ENCODE measurements around the gene ITGA2B.
"Not testable (repeated sequence)": the region's sequence is repeated elsewhere in the genome, so short reads cannot be mapped to it uniquely, and the experiment has no call there.

Gene ITGA2B

DNA sequence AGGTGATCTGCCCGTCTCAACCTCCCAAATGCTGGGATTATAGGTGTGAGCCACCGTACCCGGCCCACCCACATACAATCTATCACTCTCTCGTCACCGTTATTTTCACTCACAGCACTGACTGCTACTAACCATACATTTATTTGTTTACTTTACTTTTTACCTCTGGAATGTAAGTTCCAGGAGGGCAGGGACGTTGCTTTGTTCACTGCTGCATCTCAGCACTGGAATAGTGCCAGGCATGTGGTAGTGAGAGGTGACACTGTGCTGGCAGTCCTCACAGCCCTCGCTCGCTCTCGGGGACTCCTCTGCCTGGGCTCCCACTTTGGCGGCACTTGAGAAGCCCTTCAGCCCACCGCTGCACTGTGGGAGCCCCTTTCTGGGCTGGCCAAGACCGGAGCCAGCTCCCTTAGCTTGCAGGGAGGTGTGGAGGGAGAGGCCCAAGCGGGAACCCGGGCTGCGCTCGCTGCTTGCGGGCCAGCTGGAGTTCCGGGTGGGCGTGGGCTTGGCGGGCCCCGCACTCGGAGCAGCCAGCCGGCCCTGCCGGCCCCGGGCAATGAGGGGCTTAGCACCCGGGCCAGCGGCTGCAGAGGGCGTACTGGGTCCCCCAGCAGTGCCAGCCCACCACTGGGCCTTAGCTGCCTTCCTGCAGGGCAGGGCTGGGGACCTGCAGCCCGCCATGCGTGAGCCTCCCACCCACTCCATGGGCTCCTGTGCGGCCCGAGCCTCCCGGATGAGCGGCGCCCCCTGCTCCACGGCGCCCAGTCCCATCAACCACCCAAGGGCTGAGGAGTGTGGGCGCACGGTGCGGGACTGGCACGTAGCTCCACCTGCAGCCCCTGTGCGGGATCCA is 20.8 kb downstream of the ITGA2B start:
- DNase-seq = not testable (repeated sequence)

DNA sequence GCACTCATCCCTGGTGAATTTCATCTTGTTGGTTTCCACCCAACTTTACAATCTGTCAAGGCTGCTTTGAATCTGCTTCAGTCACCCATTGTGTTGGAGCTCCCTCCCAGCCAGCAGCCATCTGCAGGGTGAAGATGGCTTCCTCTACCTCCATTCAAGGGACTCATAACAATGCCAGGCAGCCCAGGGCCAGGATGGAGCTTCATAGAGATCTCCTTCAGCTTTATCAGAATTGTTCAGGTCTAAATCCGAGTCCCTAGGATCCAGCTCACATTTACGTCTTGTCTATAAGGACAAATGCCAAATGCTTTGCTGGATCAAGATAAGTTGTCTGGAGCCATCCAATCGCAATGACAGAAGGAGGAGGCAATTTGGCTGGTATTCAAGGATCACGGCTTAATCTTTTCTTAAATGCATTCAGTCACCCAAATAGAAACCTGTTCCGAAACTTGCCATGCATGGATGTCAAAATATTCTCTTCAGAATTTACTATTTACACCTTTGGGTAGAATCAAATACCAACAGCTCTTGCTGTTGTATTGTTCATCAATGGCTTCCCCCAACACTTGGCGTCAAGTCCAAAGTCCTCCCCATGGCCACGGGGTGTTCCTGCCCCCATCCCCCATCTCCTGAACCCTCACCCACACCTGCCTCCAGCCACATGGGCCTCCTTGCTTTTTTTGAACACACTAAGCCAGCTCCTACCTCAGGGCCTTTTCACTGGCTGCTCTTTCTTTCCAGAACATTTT is 22.0 kb downstream of the ITGA2B start:
- no peak for DNase-seq

DNA sequence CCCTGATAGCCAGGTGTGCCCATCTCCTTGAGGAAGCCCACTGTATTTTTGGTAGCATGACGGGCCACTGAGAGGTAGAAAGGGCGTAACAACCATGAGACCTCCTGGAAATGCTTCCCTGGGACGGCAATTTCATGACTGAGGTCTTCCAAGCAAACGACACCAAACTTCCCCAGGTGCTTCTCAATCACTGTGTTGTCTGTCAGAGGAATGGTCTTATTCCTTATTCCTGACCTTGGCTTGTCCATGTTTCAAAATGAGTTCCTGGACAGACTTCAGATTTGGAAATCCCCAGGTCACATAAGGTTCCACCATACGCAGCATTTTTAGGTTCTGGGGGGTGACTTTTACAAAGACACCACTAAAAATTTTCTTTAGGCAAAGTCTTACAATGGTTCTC is 24.4 kb downstream of the ITGA2B start:
- DNase-seq = not testable (repeated sequence)

DNA sequence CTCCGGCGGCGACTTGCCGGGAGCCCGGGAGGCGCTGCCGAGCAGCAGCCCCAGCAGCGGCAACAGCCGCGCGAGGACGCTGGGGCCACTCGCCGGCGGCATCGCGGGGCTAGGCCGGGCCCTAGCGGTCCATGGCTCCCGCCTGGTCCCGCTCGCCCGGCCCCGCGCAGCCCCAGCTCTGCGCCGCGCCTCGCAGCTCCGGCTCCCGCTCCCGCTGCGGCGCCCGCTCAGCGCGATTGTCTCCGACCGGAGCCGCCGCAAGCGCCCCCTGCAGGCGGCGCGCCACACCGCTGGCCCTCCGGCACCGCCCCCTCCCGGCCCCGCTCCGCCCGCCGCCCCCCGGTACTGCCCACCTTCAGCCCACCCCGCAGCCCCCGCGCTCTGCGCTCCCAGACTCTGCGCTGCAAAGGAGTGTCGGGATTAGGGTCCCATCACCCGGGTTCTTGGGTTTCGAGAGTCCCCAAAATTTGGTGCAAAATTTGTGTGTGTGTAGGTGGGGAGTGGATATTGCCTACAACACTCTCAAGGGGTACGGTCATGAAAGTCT is 25.8 kb downstream of the ITGA2B start, which contains the start of gene FAM171A2:
FAM171A2 (minus strand) TSS at position 241 of the 547 bp plus-strand sequence; CDS start at position 102, 139 bp downstream.
- DNase-seq = peak; percentile 72

DNA sequence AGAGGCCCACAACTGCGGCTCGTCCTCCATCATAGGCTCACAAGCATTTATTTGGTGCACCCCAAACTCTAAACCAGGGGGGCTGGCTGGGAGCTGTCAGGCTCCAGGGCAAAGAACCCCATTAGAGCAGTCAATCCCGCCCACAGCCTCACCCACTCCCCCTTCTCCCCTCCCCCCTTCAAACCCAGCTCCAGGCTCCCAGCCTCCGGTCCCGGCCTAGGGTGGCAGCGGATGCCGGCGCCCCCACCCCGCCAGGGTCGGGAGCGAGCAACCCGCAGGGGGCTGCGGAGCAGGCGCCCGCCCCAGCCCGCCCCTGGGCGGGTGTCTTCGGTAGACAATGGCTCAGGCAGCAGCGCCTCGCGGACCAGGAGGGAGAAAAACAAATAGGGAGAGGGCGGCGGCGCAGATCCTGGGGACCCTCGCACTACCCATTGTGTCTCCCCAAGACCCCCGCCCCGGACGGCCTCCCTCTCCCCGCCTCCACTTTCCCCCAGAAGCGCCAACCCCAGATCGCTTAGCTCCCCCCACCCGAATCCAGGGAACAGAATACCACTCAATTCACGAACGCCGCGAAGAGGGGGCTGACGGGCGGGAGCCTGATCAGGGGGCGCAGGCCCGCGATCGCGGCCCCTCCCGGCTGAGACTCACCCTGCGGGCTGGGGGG is 26.4 kb downstream of the ITGA2B start:
- no peak for DNase-seq

DNA sequence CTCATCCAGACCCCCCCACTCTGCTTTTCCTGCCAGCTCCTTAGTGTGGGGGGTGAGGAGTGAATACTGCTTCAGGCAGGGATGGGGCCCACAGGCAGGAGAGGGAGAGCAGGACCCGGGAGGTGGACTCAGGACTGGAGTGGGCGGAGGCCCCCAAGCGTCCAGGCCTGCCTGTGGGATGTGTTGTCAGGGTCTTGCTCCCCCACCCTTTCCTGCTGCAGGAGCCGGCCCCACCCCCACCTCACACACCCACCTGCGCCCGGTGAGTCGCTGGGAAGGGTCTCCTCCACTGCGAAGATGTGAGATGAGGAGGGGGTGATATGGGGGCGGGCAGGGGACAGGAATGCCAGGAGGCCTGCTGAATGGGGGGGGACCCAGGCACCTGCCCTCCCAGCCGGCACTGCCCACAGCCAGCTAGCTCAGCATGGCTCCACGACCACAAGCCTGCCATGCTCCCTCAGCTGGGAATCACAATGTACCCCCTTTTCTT is 26.9 kb downstream of the ITGA2B start:
- DNase-seq = no peak

DNA sequence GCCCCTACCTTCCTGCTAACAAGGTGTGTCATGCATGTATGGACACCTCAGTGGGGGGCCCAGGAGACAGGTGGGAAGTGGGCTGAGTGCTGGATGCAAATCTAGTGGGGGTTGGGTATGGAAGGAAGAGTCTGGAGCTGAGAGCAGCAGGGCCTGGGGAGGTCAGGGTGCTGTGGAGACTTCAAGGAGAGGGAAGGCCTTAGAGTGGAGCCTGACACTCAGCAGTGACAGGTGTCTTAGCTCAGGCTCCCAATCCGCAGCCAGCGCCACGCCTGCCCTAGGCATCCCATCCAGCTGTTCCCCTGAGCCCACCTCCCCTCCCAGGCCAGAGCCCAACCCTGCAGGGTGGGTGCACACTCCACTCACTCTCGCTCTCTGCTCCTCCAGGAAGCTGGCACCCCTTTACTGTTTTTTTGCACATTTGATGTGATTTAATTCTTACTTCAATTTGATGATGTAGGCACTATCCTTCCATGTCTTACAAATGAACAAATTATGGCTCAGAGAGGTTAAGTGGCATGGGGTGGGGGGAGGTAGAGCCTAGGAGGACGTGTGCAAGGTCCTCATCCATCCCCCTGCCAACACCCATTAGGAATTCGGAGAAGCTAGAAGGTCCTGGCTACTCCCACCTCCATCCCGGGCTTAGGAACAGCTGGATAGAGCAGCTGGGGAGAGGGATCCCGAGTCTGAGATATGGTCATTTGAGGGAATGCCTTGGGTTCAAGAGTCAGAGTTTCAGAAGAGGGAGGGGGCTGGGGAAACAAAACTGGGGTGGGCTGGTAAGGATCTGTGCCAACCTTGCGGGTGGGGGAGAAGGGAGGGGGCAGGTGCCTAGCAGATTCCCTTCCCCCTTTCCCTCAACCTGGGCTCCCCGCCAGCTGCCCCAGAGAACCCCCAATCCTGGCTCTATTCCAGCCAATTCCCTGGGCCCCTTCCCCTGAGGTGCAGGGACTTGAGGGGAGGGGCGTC is 27.9 kb downstream of the ITGA2B start:
- DNase-seq = no peak

DNA sequence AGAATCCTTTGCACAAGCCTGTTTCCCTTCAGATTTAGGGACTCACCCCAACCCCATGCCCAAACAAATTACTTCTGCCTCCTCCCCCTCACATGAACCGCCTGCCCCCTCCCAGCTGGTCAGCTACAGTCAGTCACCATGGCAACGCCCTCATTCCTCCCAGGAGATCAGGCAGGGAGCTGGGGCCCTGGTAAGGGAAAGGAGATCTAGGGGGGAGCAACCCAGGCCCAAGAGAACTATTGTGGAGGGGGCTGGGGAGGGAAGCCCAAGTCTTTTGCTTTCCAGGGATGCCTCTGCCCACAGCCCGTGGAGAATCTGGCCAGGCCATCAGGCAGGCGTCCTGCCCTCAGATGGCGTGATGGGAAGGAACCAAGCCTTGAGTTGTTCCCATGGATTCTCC is 28.6 kb downstream of the ITGA2B start:
- no peak for DNase-seq

DNA sequence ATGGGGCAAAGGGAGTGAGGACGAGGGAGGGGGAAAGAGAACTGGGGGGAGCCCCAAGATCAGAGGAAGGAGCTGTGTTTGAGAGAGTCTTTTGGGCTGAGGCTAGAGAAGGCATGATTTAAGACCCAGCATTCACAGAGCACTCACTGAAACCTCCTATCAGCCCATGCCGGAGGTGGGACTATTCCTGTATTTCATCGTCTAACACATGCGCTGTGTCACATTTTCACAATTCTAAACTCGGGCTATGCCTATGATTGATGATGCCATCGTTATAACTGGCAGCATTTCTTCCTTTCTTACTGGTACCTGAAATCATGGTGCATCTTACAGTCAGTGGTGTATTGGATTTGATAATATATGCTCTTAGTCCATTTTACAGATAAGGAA is 29.3 kb downstream of the ITGA2B start:
- no peak for DNase-seq

DNA sequence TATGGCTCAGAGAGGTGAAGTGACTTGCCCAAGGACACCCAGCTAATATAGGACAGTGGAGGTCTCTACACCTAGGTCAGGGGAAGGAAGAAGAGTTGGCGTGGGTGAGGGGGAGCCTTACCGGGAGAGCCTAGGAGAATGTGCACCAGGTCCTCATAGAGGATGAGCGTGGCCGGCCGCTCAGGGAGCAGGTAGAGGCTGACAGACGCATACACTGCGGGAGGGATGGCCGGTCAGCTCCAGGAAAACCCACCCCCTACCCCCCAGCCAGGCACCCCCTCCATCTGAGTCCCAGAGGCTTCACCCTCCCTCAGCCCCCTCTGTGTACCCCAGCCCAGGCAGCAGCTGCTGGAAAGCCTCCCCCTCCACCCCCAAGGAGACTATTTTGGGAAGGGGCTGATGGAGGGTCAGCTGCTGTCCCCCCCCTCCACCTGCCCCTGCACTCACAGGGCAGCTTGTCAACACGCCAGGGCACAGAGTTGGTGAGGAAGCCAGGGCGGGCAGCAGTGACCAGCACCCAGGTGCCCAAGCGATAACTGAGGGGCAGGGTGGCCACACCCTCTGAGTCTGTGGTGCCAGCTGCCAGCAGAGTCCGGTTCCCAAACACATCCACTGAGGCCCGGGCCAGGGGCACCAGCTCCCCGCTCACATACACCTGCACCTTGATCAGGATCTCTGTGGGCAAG is 29.8 kb downstream of the ITGA2B start:
- DNase-seq = no peak

DNA sequence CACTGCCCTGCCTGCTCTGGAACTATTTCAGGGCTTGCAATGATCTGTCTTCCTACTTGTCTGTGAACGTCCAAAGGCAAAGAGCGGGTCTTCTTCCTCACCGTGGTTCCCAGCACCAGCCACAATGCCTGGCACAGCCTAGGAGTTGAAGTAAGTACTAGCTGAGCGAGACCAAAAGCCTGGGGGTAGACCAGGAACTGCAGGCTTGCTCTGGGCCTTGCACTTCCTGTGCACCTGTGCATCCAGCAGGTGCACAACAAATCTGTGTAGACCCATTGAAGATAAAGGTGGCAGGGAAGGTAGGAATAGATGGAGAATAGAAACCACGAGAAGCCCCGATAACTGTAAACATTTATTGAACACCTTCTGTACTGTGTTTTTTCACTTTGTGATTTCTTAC is 30.4 kb downstream of the ITGA2B start:
- no peak for DNase-seq

DNA sequence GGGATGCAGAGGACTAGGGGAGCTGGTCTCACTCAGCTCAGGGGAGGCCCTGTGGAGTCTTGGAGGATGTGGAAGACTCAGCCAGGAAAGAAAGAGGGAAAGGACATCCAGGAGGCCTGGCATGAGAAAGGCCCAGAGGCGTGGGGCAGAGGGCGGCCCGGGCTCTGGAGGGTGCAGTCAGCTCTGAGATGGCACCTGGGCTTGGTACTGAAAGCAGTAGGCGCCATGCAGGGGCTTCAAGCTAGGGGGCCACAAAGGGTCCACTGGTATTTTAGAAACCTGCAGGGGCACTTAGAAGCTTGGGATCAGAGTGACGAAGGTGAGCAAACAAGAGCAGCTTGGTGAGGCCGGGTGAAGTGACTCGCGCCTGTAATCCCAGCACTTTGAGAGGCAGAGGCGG is 31.4 kb downstream of the ITGA2B start:
- no peak for DNase-seq

DNA sequence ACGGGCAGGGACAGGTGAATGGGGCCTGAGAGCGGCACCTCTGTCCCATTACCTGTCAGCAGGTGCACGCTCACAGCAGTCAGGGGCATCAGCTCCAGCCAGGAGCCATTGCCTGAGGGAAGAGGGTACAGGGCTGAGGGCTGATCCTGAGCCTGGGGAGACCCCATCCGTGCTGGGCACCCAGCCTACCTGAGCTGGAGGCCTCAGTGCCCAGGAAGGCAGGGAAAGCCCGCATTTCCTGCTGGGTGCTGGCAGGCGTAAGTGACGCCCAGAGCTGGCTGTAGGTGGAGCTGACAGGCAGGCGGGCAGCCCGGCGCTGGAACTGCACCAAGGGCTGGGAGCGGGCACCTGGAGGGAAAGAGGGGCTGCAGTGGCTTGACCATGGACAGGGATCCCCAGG is 33.2 kb downstream of the ITGA2B start:
- no peak for DNase-seq

DNA sequence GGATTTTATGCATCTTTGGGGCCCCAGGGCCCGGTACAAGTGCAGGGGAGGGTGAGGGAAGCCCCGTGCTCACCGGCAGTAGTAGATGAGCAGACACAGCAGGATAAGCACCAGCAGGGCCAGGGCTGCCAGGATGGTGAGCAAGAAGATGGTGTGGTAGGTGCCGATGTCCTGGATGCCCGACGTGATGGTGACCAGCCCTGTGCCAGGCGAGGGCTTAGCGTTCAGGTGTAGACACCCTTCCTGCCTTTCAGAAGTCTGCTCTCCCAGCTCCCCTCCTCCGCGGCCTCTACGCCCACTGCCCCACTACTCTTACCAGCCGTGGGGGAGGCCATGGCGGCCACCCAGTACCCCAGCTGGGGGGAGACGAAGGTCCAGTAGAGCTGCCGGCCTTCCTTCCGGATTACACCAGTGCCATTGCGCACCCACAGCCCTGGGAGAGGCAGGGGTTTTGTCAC is 33.8 kb downstream of the ITGA2B start:
- no peak for DNase-seq

DNA sequence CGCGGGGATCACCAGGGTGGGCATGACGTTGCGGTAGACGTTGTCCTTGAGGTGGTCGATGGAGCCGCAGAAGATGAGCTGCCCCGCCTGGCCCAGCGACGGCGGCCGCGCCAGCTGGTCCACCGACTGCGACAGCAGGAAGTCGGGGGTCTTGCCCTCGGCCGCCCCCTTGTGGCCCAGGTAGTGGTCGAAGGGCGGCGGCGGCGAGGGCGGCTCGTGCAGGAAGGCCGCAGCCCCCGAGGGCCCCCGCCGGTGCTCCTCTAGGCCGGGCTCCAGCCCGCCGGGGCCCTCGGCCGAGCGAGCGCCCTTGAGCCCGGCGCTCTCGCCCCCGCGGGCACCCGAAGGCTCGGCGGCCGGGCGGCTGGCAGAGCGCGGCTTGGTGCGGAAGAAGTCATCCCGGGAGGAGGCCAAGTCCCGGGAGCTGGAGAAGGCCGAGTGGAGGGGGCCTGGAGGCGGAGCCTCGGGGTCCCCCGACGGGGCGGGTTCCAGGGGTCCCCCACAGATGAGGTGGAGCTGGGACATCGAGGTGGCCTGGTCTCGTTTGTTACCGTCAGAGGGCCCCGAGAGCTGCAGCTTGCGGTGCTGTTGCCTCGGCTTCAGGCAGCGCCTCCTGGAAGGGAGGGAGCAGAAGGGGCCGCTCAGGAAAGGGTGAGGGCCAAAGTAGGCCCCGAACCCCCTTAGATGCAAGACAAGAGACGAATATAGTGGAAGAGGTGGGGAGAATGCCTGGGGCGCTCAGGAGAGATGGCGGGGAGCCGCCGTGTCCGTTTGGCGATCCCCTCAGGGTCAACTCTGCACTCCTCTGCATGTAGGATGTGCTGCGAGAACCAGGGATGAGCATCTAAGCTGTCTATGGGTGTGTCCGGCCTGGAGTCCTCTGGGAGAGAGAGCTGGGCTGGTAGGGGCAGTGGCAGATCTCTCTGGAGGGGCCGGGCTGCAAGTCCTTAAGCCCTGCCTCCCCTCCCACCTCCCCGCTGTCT is 34.6 kb downstream of the ITGA2B start:
- peak; percentile 63 for DNase-seq

DNA sequence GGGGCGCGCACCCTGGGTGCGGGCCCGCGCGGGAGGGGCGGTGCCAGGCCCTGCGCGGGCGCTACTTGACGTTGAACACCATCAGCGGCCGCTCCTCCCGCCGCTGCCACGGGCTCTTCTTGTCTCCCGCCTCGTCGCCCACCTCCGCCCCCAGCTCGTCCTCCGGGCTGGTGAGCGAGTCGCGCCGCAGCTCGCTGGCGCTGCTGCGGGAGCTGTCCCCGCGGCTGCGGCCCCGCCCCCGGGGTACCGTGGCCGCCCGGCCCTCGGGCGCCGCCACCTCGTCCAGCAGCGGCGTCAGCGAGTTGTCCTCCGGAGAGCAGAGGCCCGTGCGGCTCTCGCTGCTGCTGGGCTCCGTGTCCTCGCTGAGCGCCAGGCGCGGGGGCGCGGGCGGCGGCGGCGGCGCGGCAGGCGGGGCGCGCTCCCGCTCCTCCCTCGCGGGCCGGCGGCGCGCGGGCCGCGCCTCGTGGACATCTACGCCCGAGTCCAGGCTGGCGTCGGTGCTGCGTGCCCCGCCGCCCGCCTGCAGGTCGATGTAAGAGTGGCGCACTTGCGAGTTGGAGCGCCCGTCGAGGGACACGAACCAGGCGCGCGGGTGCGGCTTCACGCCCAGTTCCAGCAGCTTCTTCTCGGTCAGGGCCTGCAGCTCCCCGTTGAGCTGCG is 35.6 kb downstream of the ITGA2B start:
- peak; percentile 33 for DNase-seq

DNA sequence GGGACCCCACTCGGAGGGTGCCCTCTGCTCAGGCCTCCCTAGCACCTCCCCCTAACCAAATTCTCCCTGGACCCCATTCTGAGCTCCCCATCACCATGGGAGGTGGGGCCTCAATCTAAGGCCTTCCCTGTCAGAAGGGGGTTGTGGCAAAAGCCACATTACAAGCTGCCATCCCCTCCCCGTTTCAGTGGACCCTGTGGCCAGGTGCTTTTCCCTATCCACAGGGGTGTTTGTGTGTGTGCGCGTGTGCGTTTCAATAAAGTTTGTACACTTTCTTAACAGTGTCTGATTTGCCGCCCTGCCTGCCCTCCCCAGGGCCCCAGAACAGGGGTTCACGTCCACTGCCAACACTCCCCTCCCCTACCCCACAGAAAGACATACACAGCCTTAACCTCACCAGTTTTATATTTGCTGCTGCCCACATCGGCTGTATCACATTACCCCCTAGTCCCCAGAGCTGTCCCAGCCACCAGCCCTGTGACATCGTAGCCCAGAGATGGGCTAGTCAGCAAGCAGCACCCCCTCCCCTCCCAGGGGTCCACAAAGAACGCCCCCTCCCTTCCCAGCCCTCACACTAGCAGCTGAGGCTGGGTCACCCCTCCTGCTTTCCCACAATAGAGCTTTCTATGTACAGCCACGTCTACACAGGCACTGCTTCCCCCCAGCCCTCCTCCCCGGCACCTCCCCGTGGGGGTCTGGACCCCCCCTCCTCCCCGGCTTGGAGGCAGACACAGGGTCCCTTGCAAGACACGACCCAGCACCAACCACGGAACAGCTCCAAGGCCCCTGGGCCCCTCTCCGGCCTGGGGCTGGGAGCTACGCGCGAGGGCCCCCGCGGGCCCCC is 36.4 kb downstream of the ITGA2B start:
- no peak for DNase-seq
